Stimulated activated naive CD4-positive, alpha-beta T cell (primary cell): ENCODE measurements around the gene PTPRN2.

Source experiments
- DNase-seq, 6 experiments: peaks; one replicate each; lab custom pipeline; 2025; lab: John Stamatoyannopoulos, UW

PTPRN2 gene

GRCh38 chr7:158489462-158490155 lies 98.0 kb downstream of the PTPRN2 start:
- no peak for DNase-seq

- no peak for DNase-seq
Measured at GRCh38 chr7:158488181-158488971, 99.2 kb downstream of the PTPRN2 start.

GRCh38 chr7:158487631-158488151 lies 99.9 kb downstream of the PTPRN2 start:
- no peak for DNase-seq

- no peak for DNase-seq
Measured at GRCh38 chr7:158486919-158487318, 100.7 kb downstream of the PTPRN2 start.

GRCh38 chr7:158484801-158485531 lies 102.7 kb downstream of the PTPRN2 start:
- DNase-seq, result no peak

GRCh38 chr7:158482480-158482879 lies 105.1 kb downstream of the PTPRN2 start:
- no peak for DNase-seq

GRCh38 chr7:158479664-158480025 lies 108.0 kb downstream of the PTPRN2 start:
- DNase-seq, result no peak

- DNase-seq, result no peak
Measured at GRCh38 chr7:158479021-158479663, 108.5 kb downstream of the PTPRN2 start.

GRCh38 chr7:158477866-158478265 lies 109.8 kb downstream of the PTPRN2 start:
- DNase-seq, result no peak

GRCh38 chr7:158476331-158476932 lies 111.2 kb downstream of the PTPRN2 start:
- no peak for DNase-seq

- no peak for DNase-seq
Measured at GRCh38 chr7:158475679-158476052, 112.0 kb downstream of the PTPRN2 start.

- no peak for DNase-seq
Measured at GRCh38 chr7:158475036-158475678, 112.5 kb downstream of the PTPRN2 start.

- DNase-seq, result no peak
Measured at GRCh38 chr7:158474488-158474887, 113.1 kb downstream of the PTPRN2 start.

GRCh38 chr7:158473946-158474345 lies 113.7 kb downstream of the PTPRN2 start:
- DNase-seq, result no peak

GRCh38 chr7:158473221-158473620 lies 114.4 kb downstream of the PTPRN2 start:
- no peak for DNase-seq

- DNase-seq, result no peak
Measured at GRCh38 chr7:158472596-158472995, 115.0 kb downstream of the PTPRN2 start.

GRCh38 chr7:158471716-158472115 lies 115.9 kb downstream of the PTPRN2 start:
- no peak for DNase-seq

GRCh38 chr7:158470336-158470735 lies 117.3 kb downstream of the PTPRN2 start:
- no peak for DNase-seq

GRCh38 chr7:158469396-158470051 lies 118.1 kb downstream of the PTPRN2 start:
- no peak for DNase-seq

- DNase-seq, result no peak
Measured at GRCh38 chr7:158468700-158469296, 118.8 kb downstream of the PTPRN2 start.
